Spleen (tissue), 11 donors: ENCODE data around the gene ZNF335. TPM values are rescaled to one million over a fixed set of nuclear protein-coding genes. Genes with fewer than 3 reads are reported as not detected.
A peak's percentile ranks its signal among the peaks of the same experiment; 100 is the strongest.

Source experiments
- DNase-seq: peaks from one replicate; pipeline ENCODE4 v3.0.0-alpha.2; 2020
- H3K27ac ChIP-seq, 8 donors: fragments of 200-600 bp; sonication (generic) in 7 of 8; 1 replicate in 4 of 8; 2 replicates in 4 of 8; pipeline versions ENCODE4 v1.5.0 to v1.8.0; 2016 to 2021; ENCODE audit warnings: inconsistent platforms in 4 of 8, mild to moderate bottlenecking in 4 of 8, moderate library complexity in 1 of 8
- H3K27me3 ChIP-seq, 7 donors: fragments of 200-600 bp; sonication (generic) in 6 of 7; replicated peaks in 1 of 7; 1 replicate in 4 of 7; 2 replicates in 3 of 7; pipeline versions ENCODE4 v1.5.0 to v1.8.0; 2016 to 2021; ENCODE audit warnings: inconsistent platforms in 3 of 7, mild to moderate bottlenecking in 1 of 7
- H3K36me3 ChIP-seq, 6 donors: fragments of 200-600 bp; sonication (generic) in 5 of 6; 1 replicate in 4 of 6; 2 replicates in 2 of 6; pipeline versions ENCODE4 v1.5.0 to v1.8.0; 2016 to 2021; ENCODE audit warnings: inconsistent platforms in 2 of 6
- H3K4me1 ChIP-seq, 6 donors: fragments of 200-600 bp; sonication (generic) in 5 of 6; 1 replicate in 3 of 6; 2 replicates in 3 of 6; pipeline versions ENCODE4 v1.5.0 to v1.8.0; 2016 to 2021; ENCODE audit warnings: inconsistent platforms in 3 of 6
- H3K4me3 ChIP-seq, 8 donors: fragments of 200-600 bp; sonication (generic) in 7 of 8; 1 replicate in 4 of 8; 2 replicates in 4 of 8; pipeline versions ENCODE4 v1.5.0 to v1.8.0; 2016 to 2021; ENCODE audit warnings: inconsistent platforms in 4 of 8, mild to moderate bottlenecking in 4 of 8, moderate library complexity in 2 of 8
- H3K9me3 ChIP-seq, 8 donors: fragments of 200-600 bp; sonication (generic) in 7 of 8; 1 replicate in 4 of 8; 2 replicates in 4 of 8; pipeline versions ENCODE4 v1.5.0 to v1.8.0; 2016 to 2021; ENCODE audit warnings: inconsistent platforms in 4 of 8
- POLR2A ChIP-seq, 3 donors: fragments of 450-650 bp; IDR thresholded peaks; one replicate each; pipeline ENCODE4 v1.5.1; 2017; ENCODE audit warnings: antibody characterized with exemption in 3 of 3, mild to moderate bottlenecking in 1 of 3
- POLR2AphosphoS5 ChIP-seq, 3 donors: sonication (generic); formaldehyde crosslinking; IDR thresholded peaks; one replicate each; pipeline ENCODE4 v1.5.1; 2017; ENCODE audit warnings: antibody characterized with exemption in 3 of 3
- WGBS, 5 donors: extraction: QIAGEN DNeasy Blood & Tissue Kit in 3 of 5; methylation state at CpG; one replicate each; pipeline versions ENCODE4 v1.1.5 to v1.1.7; 2013 to 2018; 5-methylcytosine and 5-hydroxymethylcytosine counted together
- intact Hi-C: fragments of 100-400 bp; cut with DNase I; formaldehyde crosslinking; loops from one replicate; pipeline ENCODE4 v1.15.0; 2023; ENCODE audit warnings: low total_unique reads
- polyA plus RNA-seq, 3 donors: library from polyadenylated mRNA; stranded (reverse); fragments of 200-250 nt; gene quantifications; one replicate each; pipeline ENCODE4 v1.2.1, GENCODE V29; 2013
- total RNA-seq, 7 donors: library from RNA; depleted of rRNA in 3 of 7; stranded (reverse); fragments of >200 nt in 3 of 7; fragmentation: NEBNext Ultra II Directional in 4 of 7; extraction: Animal tissue kit (Norgen Biotek cat#: 25700) in 4 of 7; gene quantifications; one replicate each; pipeline versions ENCODE4 v1.1.0 to v1.2.1, GENCODE V29; 2016 to 2021
- TF ChIP-seq, protein P1 (sequence below), 11 experiments: fragments of 200-600 bp in 7 of 11; fragments of 450-650 bp in 4 of 11; sonication (generic) in 4 of 11; IDR thresholded peaks in 8 of 11; conservative IDR thresholded peaks in 3 of 11; 1 replicate in 7 of 11; 2 replicates in 4 of 11; pipeline versions ENCODE4 v1.4.0 to v1.8.0; 2016 to 2021; ENCODE audit warnings: antibody characterized with exemption in 11 of 11, inconsistent platforms in 4 of 11, mild to moderate bottlenecking in 1 of 11
- donor health status: healthy with polysubstance abuse.
- donor health status: DM: no; HTN: no; CAD: no; lungs with moderate emphysema.
- donor health status: DM: no; HTN: no; CAD: no.
- donor health status: Bipolar disorder and iron deficiency.
- donor health status: healthy.
- donor health status: DM: no; HTN: no; CAD: no.
- donor health status: DM: yes; HTN: yes; CAD: no.

The ZNF335 gene
- total and polyA plus RNA-seq, 10 donors: 8.2 to 46.3 (median 32.5) TPM

- H3K27ac ChIP-seq: peak overlapping the region; percentile 31 to 86 (median 79)
- no peaks in the 10 kb centered on the region for H3K9me3 ChIP-seq
- 52 to 65% (median 56%) methylated on average over 16 to 21 of the region's 21 CpGs for WGBS, 5 donors
- no peak for DNase-seq
- H3K27me3 ChIP-seq: no peaks in the 10 kb centered on the region
- intact Hi-C loops: no loop called here
- no peak overlapping the region for H3K4me3 ChIP-seq
- TF ChIP-seq POLR2AphosphoS5 (IDR thresholded peaks at IDR 0.05) (peak in 2 of 3 donors; percentile 44 to 73), POLR2A (IDR thresholded peaks at IDR 0.05) (no peak)
- TF ChIP-seq, protein P1, sequence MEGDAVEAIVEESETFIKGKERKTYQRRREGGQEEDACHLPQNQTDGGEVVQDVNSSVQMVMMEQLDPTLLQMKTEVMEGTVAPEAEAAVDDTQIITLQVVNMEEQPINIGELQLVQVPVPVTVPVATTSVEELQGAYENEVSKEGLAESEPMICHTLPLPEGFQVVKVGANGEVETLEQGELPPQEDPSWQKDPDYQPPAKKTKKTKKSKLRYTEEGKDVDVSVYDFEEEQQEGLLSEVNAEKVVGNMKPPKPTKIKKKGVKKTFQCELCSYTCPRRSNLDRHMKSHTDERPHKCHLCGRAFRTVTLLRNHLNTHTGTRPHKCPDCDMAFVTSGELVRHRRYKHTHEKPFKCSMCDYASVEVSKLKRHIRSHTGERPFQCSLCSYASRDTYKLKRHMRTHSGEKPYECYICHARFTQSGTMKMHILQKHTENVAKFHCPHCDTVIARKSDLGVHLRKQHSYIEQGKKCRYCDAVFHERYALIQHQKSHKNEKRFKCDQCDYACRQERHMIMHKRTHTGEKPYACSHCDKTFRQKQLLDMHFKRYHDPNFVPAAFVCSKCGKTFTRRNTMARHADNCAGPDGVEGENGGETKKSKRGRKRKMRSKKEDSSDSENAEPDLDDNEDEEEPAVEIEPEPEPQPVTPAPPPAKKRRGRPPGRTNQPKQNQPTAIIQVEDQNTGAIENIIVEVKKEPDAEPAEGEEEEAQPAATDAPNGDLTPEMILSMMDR (IDR thresholded peaks at IDR 0.05 in 8 of 11, conservative IDR thresholded peaks at IDR 0.05 in 3 of 11): no peak
- H3K4me1 ChIP-seq: peaks cover 0 to 48% (median 23%) of the 10 kb centered on the region in 6 donors
- H3K36me3 ChIP-seq: no peaks in the 10 kb centered on the region
Measured at GRCh38 chr20:45924391-45925261, 47.4 kb downstream of the ZNF335 start.

- Histone ChIP-seq H3K4me3 (no peak overlapping the region), H3K27ac (no peak overlapping the region), H3K4me1 (peaks cover 0 to 72% (median 41%) of the 10 kb centered on the region in 6 donors), H3K36me3 (no peaks in the 10 kb centered on the region), H3K27me3 (no peaks in the 10 kb centered on the region), H3K9me3 (no peaks in the 10 kb centered on the region)
- TF ChIP-seq POLR2AphosphoS5 (IDR thresholded peaks at IDR 0.05): no peak
- TF ChIP-seq POLR2A (IDR thresholded peaks at IDR 0.05): no peak
- TF ChIP-seq, protein P1 (IDR thresholded peaks at IDR 0.05 in 8 of 11, conservative IDR thresholded peaks at IDR 0.05 in 3 of 11): no peak
- intact Hi-C loops: no loop called here
- 81 to 90% (median 84%) methylated on average over 11 of the region's 11 CpGs for WGBS, 5 donors
- DNase-seq: no peak
Measured at GRCh38 chr20:45921337-45922189, 50.4 kb downstream of the ZNF335 start.

GRCh38 chr20:45920462-45921336, 51.3 kb downstream of the ZNF335 start:
- Histone ChIP-seq H3K27me3 (no peaks in the 10 kb centered on the region), H3K4me3 (no peak overlapping the region), H3K4me1 (peaks cover 0 to 72% (median 41%) of the 10 kb centered on the region in 6 donors), H3K9me3 (no peaks in the 10 kb centered on the region), H3K36me3 (no peaks in the 10 kb centered on the region), H3K27ac (peak overlapping the region in 6 of 8 donors; percentile 13 to 80 (median 32))
- DNase-seq: no peak
- intact Hi-C loops: no loop called here
- 62 to 80% (median 70%) methylated on average over 9 of the region's 9 CpGs for WGBS, 5 donors
- TF ChIP-seq POLR2AphosphoS5 (IDR thresholded peaks at IDR 0.05) (no peak), POLR2A (IDR thresholded peaks at IDR 0.05) (no peak)
- TF ChIP-seq, protein P1 (IDR thresholded peaks at IDR 0.05 in 8 of 11, conservative IDR thresholded peaks at IDR 0.05 in 3 of 11): no peak
